ENCODE data around the gene AKAP7. TPM values are rescaled to one million over a fixed set of nuclear protein-coding genes. Genes with fewer than 3 reads are reported as not detected.

AKAP7 gene
- polyA plus RNA-seq, 1 of the 3 experiments (the other 2 are of a cell fraction), result 0.58 TPM

GRCh38 chr6:131255911-131256310 is 120.6 kb downstream of the AKAP7 start:
- Histone ChIP-seq H3K9ac (no peak overlapping the region), H3K4me1 (ENCODE audit: control insufficient read depth in 1 of 2, insufficient read depth in 2 of 2, low read depth in 1 of 2, low read length in 1 of 2) (no peaks in the 10 kb centered on the region; a peak in 1 of 4 replicates), H3K9me3 (no peaks in the 10 kb centered on the region), H3K79me2 (ENCODE audit: insufficient read depth) (no peaks in the 10 kb centered on the region), H3K27ac (ENCODE audit: low read depth in 2 of 2, low read length in 1 of 2) (no peak overlapping the region), H3K36me3 (replicated peaks in 1 of 2; ENCODE audit: control insufficient read depth in 1 of 2, insufficient read depth in 2 of 2, low read length in 1 of 2) (no peaks in the 10 kb centered on the region), H3K9me2 (no peaks in the 10 kb centered on the region), H2AFZ (ENCODE audit: low read depth) (no peak overlapping the region), H3F3A (replicated peaks; ENCODE audit: insufficient read depth) (no peaks in the 10 kb centered on the region), H3K27me3 (ENCODE audit: insufficient read depth) (0 out of 2 replicates have a peak, but pooled peaks cover under 1% of the 10 kb centered on the region), H3K4me2 (no peak overlapping the region), H3K4me3 (ENCODE audit: low read depth in 2 of 2, low read length in 1 of 2) (no peak overlapping the region), H4K20me1 (ENCODE audit: insufficient read depth) (no peaks in the 10 kb centered on the region)
- DNase-seq, result no peak
- POLR2A ChIA-PET, result no interaction called here
- CTCF ChIA-PET, result no interaction called here
- 46% methylated on average over 2 of the region's 2 CpGs for WGBS (ENCODE audit: low lambda C conversion rate)
- no peak for TF ChIP-seq EP300 (IDR thresholded peaks at IDR 0.05; ENCODE audit: borderline replicate concordance in 1 of 2, low read depth in 1 of 2, low read length in 1 of 2)
- TF ChIP-seq RXRA (IDR thresholded peaks at IDR 0.05; ENCODE audit: borderline replicate concordance, low read depth), result no peak
- TF ChIP-seq SMC3 (IDR thresholded peaks at IDR 0.05; ENCODE audit: low read depth, low read length), result no peak
- TF ChIP-seq, protein P1, sequence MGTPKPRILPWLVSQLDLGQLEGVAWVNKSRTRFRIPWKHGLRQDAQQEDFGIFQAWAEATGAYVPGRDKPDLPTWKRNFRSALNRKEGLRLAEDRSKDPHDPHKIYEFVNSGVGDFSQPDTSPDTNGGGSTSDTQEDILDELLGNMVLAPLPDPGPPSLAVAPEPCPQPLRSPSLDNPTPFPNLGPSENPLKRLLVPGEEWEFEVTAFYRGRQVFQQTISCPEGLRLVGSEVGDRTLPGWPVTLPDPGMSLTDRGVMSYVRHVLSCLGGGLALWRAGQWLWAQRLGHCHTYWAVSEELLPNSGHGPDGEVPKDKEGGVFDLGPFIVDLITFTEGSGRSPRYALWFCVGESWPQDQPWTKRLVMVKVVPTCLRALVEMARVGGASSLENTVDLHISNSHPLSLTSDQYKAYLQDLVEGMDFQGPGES (IDR thresholded peaks at IDR 0.05; ENCODE audit: low read depth, low read length), result no peak
- no peak for TF ChIP-seq USF1 (IDR thresholded peaks at IDR 0.05; ENCODE audit: borderline replicate concordance, low read depth)
- no peak for TF ChIP-seq TAF1 (IDR thresholded peaks at IDR 0.05; ENCODE audit: borderline replicate concordance, low read depth, low read length)
- no peak for TF ChIP-seq CHD2 (IDR thresholded peaks at IDR 0.05; ENCODE audit: low read length, partially characterized antibody)
- TF ChIP-seq ELF1 (IDR thresholded peaks at IDR 0.05), result no peak
- no peak for TF ChIP-seq SIN3A (IDR thresholded peaks at IDR 0.05; ENCODE audit: borderline replicate concordance, low read depth, low read length)
- TF ChIP-seq JUND (IDR thresholded peaks at IDR 0.05), result no peak
- no peak for TF ChIP-seq POLR2AphosphoS5 (IDR thresholded peaks at IDR 0.05; ENCODE audit: low read depth, low read length)
- TF ChIP-seq FOSL2 (IDR thresholded peaks at IDR 0.05; ENCODE audit: borderline replicate concordance, low read depth), result no peak
- TF ChIP-seq MAX (IDR thresholded peaks at IDR 0.05; ENCODE audit: low read depth), result no peak
- TF ChIP-seq PBX3 (IDR thresholded peaks at IDR 0.05), result no peak

DNA sequence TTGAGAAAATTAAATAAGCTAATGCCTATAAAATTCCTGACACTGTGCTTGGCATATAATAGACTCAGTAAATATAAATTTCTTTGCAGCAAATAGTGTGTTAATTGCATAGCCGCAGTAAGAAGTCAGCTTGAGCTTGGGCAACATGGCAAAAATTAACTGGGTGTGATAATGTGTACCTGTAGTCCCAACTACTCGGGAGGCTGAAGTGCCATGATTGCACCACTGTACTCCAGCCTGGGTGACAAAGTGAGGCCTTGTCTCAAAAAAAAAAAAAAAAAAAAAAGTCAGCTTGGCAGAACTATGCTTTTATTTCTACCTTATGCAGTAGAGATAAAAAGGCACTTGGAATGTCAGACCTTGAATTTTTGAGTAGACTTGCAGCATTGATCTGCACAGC is 121.8 kb downstream of the AKAP7 start:
- CTCF ChIA-PET, result no interaction called here
- Histone ChIP-seq H3K9ac (no peak overlapping the region), H3F3A (replicated peaks; ENCODE audit: insufficient read depth) (no peaks in the 10 kb centered on the region), H3K4me2 (no peak overlapping the region), H3K9me3 (no peaks in the 10 kb centered on the region), H2AFZ (ENCODE audit: low read depth) (no peak overlapping the region), H3K36me3 (replicated peaks in 1 of 2; ENCODE audit: control insufficient read depth in 1 of 2, insufficient read depth in 2 of 2, low read length in 1 of 2) (no peaks in the 10 kb centered on the region), H3K9me2 (no peaks in the 10 kb centered on the region), H3K79me2 (ENCODE audit: insufficient read depth) (no peaks in the 10 kb centered on the region), H3K27ac (ENCODE audit: low read depth in 2 of 2, low read length in 1 of 2) (no peak overlapping the region), H3K4me1 (ENCODE audit: control insufficient read depth in 1 of 2, insufficient read depth in 2 of 2, low read depth in 1 of 2, low read length in 1 of 2) (no peaks in the 10 kb centered on the region; a peak in 1 of 4 replicates), H4K20me1 (ENCODE audit: insufficient read depth) (no peaks in the 10 kb centered on the region), H3K4me3 (ENCODE audit: low read depth in 2 of 2, low read length in 1 of 2) (no peak overlapping the region), H3K27me3 (ENCODE audit: insufficient read depth) (no peaks in the 10 kb centered on the region)
- POLR2A ChIA-PET, result no interaction called here
- DNase-seq, result no peak
- WGBS (ENCODE audit: low lambda C conversion rate), result 47% methylated on average over 2 of the region's 2 CpGs
- TF ChIP-seq, protein P2, sequence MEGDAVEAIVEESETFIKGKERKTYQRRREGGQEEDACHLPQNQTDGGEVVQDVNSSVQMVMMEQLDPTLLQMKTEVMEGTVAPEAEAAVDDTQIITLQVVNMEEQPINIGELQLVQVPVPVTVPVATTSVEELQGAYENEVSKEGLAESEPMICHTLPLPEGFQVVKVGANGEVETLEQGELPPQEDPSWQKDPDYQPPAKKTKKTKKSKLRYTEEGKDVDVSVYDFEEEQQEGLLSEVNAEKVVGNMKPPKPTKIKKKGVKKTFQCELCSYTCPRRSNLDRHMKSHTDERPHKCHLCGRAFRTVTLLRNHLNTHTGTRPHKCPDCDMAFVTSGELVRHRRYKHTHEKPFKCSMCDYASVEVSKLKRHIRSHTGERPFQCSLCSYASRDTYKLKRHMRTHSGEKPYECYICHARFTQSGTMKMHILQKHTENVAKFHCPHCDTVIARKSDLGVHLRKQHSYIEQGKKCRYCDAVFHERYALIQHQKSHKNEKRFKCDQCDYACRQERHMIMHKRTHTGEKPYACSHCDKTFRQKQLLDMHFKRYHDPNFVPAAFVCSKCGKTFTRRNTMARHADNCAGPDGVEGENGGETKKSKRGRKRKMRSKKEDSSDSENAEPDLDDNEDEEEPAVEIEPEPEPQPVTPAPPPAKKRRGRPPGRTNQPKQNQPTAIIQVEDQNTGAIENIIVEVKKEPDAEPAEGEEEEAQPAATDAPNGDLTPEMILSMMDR (IDR thresholded peaks at IDR 0.05), result no peak
- no peak for TF ChIP-seq YY1 (IDR thresholded peaks at IDR 0.05; ENCODE audit: low read depth)
- TF ChIP-seq EP300 (IDR thresholded peaks at IDR 0.05; ENCODE audit: borderline replicate concordance in 1 of 2, low read depth in 1 of 2, low read length in 1 of 2), result no peak
- TF ChIP-seq RCOR1 (IDR thresholded peaks at IDR 0.05; ENCODE audit: low read length), result no peak
- TF ChIP-seq, protein P3, sequence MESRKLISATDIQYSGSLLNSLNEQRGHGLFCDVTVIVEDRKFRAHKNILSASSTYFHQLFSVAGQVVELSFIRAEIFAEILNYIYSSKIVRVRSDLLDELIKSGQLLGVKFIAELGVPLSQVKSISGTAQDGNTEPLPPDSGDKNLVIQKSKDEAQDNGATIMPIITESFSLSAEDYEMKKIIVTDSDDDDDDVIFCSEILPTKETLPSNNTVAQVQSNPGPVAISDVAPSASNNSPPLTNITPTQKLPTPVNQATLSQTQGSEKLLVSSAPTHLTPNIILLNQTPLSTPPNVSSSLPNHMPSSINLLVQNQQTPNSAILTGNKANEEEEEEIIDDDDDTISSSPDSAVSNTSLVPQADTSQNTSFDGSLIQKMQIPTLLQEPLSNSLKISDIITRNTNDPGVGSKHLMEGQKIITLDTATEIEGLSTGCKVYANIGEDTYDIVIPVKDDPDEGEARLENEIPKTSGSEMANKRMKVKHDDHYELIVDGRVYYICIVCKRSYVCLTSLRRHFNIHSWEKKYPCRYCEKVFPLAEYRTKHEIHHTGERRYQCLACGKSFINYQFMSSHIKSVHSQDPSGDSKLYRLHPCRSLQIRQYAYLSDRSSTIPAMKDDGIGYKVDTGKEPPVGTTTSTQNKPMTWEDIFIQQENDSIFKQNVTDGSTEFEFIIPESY (IDR thresholded peaks at IDR 0.05; ENCODE audit: borderline replicate concordance, low read depth), result no peak
- TF ChIP-seq JUND (IDR thresholded peaks at IDR 0.05), result no peak
- TF ChIP-seq RAD21 (IDR thresholded peaks at IDR 0.05; ENCODE audit: low read length), result no peak
- TF ChIP-seq GATA2 (CRISPR knock-in tag; IDR thresholded peaks at IDR 0.05), result no peak
- no peak for TF ChIP-seq MEF2A (IDR thresholded peaks at IDR 0.05; ENCODE audit: borderline replicate concordance, low read depth)
- TF ChIP-seq NRF1 (IDR thresholded peaks at IDR 0.05; ENCODE audit: low read depth, low read length), result no peak
- TF ChIP-seq RFX5 (IDR thresholded peaks at IDR 0.05; ENCODE audit: low read length), result no peak
- TF ChIP-seq SMC3 (IDR thresholded peaks at IDR 0.05; ENCODE audit: low read depth, low read length), result no peak
- no peak for TF ChIP-seq NFIC (IDR thresholded peaks at IDR 0.05; ENCODE audit: borderline replicate concordance)
